HG03066 (cell line): ENCODE results near the gene RAB36.

ENCODE experiments used
- ATAC-seq: cut with Tn5 transposase; IDR thresholded peaks from one replicate; pipeline ENCODE4 v1.9.1; 2021; ENCODE audit warnings: low read depth; ENCODE audit not compliant: unreplicated experiment

RAB36 gene

GRCh38 chr22:23120415-23120899, 24.8 kb upstream of the RAB36 start:
- no peak for ATAC-seq

- no peak for ATAC-seq
Observed at GRCh38 chr22:23121000-23121421, 24.3 kb upstream of the RAB36 start.

GRCh38 chr22:23121424-23121823, 23.9 kb upstream of the RAB36 start:
- no peak for ATAC-seq

GRCh38 chr22:23122216-23122957, 22.9 kb upstream of the RAB36 start:
- no peak for ATAC-seq

- ATAC-seq, result no peak
Observed at GRCh38 chr22:23122992-23123803, 22.1 kb upstream of the RAB36 start.

- no peak for ATAC-seq
Observed at GRCh38 chr22:23123804-23124254, 21.4 kb upstream of the RAB36 start.

GRCh38 chr22:23124611-23125511, 20.4 kb upstream of the RAB36 start:
- no peak for ATAC-seq

GRCh38 chr22:23125512-23126103, 19.7 kb upstream of the RAB36 start:
- ATAC-seq, result no peak

- ATAC-seq, result no peak
Observed at GRCh38 chr22:23126165-23127054, 18.9 kb upstream of the RAB36 start.

GRCh38 chr22:23127055-23127756, 18.1 kb upstream of the RAB36 start:
- no peak for ATAC-seq

- no peak for ATAC-seq
Observed at GRCh38 chr22:23127788-23128187, 17.5 kb upstream of the RAB36 start.

GRCh38 chr22:23128269-23129108, 16.8 kb upstream of the RAB36 start:
- ATAC-seq, result no peak

GRCh38 chr22:23129149-23129548, 16.1 kb upstream of the RAB36 start:
- ATAC-seq, result no peak

GRCh38 chr22:23130697-23131096, 14.6 kb upstream of the RAB36 start:
- ATAC-seq, result no peak

- no peak for ATAC-seq
Observed at GRCh38 chr22:23131931-23132330, 13.3 kb upstream of the RAB36 start.

GRCh38 chr22:23132376-23133091, 12.7 kb upstream of the RAB36 start:
- ATAC-seq, result no peak

- no peak for ATAC-seq
Observed at GRCh38 chr22:23133922-23134321, 11.4 kb upstream of the RAB36 start.
